ENCODE results near the gene NAGK. TPM values are rescaled to one million over a fixed set of nuclear protein-coding genes. Genes with fewer than 3 reads are reported as not detected.

Gene NAGK
- total RNA-seq, 4 donors from 2014 or later: 33.1 to 182 (median 46.6) TPM

DNA sequence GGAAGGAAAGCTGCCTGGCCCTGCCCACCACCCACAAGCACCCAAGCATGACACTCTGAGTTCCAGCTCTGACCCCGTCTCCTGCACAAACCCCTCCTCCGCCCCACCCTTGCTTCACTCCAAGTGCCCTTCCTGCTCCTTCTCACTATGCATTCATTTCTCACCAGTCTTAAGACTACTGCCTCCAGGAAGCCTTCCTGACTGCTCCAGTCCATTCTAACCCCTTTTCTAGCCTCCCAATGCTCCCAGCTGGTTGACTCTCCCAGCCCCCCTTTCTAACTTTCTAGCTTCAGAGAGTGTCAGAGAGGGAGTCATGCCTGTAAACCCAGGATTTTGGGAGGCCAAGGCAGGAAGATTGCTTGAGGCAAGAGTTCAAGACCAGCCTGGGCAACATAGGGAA lies 8.2 kb upstream of the NAGK start:
- Histone ChIP-seq H3K4me3 (no peak overlapping the region), H3K4me1 (peaks cover 0 to 7% (median 2%) of the 10 kb centered on the region in 4 donors), H3K27me3 (no peaks in the 10 kb centered on the region), H3K27ac (no peak overlapping the region), H3K9me3 (no peaks in the 10 kb centered on the region), H3K36me3 (no peaks in the 10 kb centered on the region)
- DNase-seq: no peak
- TF ChIP-seq POLR2A (IDR thresholded peaks at IDR 0.05): no peak
- TF ChIP-seq, protein P1, sequence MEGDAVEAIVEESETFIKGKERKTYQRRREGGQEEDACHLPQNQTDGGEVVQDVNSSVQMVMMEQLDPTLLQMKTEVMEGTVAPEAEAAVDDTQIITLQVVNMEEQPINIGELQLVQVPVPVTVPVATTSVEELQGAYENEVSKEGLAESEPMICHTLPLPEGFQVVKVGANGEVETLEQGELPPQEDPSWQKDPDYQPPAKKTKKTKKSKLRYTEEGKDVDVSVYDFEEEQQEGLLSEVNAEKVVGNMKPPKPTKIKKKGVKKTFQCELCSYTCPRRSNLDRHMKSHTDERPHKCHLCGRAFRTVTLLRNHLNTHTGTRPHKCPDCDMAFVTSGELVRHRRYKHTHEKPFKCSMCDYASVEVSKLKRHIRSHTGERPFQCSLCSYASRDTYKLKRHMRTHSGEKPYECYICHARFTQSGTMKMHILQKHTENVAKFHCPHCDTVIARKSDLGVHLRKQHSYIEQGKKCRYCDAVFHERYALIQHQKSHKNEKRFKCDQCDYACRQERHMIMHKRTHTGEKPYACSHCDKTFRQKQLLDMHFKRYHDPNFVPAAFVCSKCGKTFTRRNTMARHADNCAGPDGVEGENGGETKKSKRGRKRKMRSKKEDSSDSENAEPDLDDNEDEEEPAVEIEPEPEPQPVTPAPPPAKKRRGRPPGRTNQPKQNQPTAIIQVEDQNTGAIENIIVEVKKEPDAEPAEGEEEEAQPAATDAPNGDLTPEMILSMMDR (IDR thresholded peaks at IDR 0.05): no peak

DNA sequence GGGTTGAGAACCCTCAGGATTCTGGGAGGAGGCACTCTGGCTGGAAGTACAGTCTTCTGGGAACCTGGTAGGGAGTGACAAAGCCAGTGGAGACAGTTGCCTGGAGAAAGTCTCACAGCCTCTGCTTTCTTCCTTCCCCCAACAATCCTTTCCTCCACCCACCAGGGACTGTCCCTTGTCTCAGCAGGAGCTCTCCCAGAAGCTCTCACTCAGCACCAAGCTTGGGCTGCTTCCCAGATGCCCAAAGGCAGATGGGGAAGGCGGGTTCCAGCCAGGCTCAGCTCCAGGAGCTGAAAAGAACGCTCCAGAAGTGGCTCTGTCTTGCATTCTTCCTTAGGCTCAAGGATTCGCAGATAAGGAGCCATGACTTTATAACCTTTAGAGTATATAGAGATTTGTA lies 7.6 kb upstream of the NAGK start:
- no peak overlapping the region for H3K4me3 ChIP-seq
- H3K27me3 ChIP-seq: no peaks in the 10 kb centered on the region
- no peaks in the 10 kb centered on the region for H3K9me3 ChIP-seq
- peaks cover 0 to 7% (median 2%) of the 10 kb centered on the region in 4 donors for H3K4me1 ChIP-seq
- no peak for DNase-seq
- no peaks in the 10 kb centered on the region for H3K36me3 ChIP-seq
- H3K27ac ChIP-seq: no peak overlapping the region
- TF ChIP-seq, protein P1 (IDR thresholded peaks at IDR 0.05): no peak
- TF ChIP-seq POLR2A (IDR thresholded peaks at IDR 0.05): no peak

DNA sequence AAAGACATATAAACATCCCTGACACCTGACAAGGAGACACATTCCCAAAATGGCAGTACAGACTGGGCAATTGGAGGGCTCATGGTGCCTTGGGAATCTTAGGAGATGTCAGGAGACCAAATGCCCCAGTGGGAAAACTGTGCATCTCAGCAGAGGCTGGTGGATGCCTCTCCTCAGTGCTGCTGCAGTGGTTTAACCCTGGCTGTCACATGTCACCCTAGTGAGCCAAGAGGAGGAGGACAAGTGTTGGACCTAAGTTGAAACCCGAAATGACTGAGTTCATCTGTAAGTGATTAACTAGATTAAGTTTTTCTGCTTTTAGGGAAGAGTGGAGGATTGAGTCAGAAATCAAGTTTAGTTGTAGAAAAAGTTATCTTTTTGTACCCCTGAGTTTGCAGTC lies 5.2 kb upstream of the NAGK start:
- Histone ChIP-seq H3K27ac (peak overlapping the region in 3 of 4 donors; percentile 21 to 87 (median 82)), H3K27me3 (no peaks in the 10 kb centered on the region), H3K4me1 (peaks cover 0 to 12% (median 2%) of the 10 kb centered on the region in 4 donors), H3K4me3 (no peak overlapping the region), H3K9me3 (no peaks in the 10 kb centered on the region), H3K36me3 (no peaks in the 10 kb centered on the region)
- DNase-seq: no peak
- no peak for TF ChIP-seq POLR2A (IDR thresholded peaks at IDR 0.05)
- TF ChIP-seq, protein P1 (IDR thresholded peaks at IDR 0.05): no peak

DNA sequence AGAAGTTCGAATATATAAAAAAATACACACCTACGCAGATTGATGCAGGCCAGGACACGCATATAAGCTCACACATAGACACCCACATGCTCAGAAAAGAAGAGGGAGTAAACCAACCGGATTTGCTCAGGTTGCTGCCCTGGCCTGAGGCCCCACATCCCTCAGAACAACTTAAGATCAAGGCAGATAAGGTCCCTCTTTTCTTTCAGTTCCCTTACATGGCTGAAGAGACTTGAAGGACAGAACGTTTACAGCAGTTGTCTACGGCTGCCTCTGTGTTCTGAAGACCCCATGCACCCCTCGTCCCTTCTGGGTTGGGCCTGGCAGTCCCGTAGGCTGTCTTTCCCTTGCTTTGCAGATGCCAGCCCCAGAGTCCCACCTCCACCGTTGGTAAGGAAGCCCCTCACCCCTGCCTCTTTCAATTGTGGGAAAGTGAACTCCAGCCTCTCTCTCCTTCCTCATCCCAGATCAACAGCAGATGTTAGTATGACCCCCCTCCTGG lies 4.3 kb upstream of the NAGK start:
- H3K9me3 ChIP-seq: no peaks in the 10 kb centered on the region
- peaks cover 0 to 12% (median 2%) of the 10 kb centered on the region in 4 donors for H3K4me1 ChIP-seq
- no peaks in the 10 kb centered on the region for H3K27me3 ChIP-seq
- TF ChIP-seq, protein P1 (IDR thresholded peaks at IDR 0.05): no peak
- no peak for TF ChIP-seq POLR2A (IDR thresholded peaks at IDR 0.05)
- H3K36me3 ChIP-seq: no peaks in the 10 kb centered on the region
- H3K27ac ChIP-seq: peak overlapping the region; percentile 50 to 87 (median 79)
- no peak for DNase-seq
- no peak overlapping the region for H3K4me3 ChIP-seq

DNA sequence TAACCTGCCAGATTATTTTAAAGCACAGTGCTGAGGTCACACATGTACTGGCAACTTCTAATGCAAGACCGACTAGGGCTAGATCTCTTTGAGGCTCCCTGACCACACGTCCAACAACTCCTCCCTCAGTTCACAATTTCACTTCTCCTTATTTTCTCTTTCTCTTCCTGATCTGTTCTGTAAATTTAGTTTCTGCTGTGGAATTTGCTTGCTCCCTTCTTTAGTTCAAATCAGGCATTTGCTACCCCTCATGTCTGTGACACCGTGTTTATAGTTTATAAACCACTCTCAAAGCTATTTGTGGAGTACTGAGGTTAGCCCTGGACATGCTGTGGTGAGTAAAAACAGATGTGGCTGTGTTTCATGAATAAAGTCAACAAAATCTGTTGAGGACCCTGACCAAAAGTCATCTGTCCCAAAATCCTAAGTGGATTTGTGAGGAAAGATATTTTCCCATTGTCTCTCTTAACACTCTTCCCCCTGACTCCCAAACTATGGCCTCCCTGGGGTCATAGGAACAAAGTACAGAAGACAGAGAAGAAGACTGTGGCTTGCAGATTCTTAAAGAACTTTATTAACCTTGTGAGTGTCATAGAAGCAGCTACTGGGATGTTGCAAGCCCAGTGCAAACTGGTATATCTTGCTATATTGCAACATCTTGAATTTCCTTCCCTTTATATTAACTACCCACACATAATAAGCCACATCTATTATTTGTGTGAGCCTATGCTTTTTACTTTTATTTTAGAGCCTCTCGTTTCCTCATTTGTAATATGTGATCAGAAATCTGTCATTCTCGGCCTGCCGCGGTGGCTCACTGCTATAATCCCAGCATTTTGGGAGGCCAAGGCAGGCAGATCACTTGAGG lies 3.5 kb upstream of the NAGK start:
- no peak for TF ChIP-seq POLR2A (IDR thresholded peaks at IDR 0.05)
- TF ChIP-seq, protein P1 (IDR thresholded peaks at IDR 0.05): no peak
- Histone ChIP-seq H3K9me3 (no peaks in the 10 kb centered on the region), H3K4me3 (no peak overlapping the region), H3K27ac (peak overlapping the region; percentile 50 to 87 (median 79)), H3K36me3 (no peaks in the 10 kb centered on the region), H3K27me3 (no peaks in the 10 kb centered on the region), H3K4me1 (peaks cover 0 to 12% (median 8%) of the 10 kb centered on the region in 4 donors)
- DNase-seq: peak in 2 of 3 donors; percentile 36 to 59

Data from Peyer's patch (tissue), 4 donors.